ENCODE measurements around the gene HVCN1.

GRCh38 chr12:110658878-110659277 lies 30.0 kb downstream of the HVCN1 start:
- TF ChIP-seq CTCF (IDR thresholded peaks at IDR 0.05) (no peak), POLR2A (IDR thresholded peaks at IDR 0.05) (no peak), EP300 (IDR thresholded peaks at IDR 0.05) (no peak)
